Upper lobe of left lung (tissue), 4 donors: Measurements from ENCODE around the gene RPL35A.

Experiments
- EP300 ChIP-seq, 4 donors: sonication (generic); formaldehyde crosslinking; IDR thresholded peaks; one replicate each; pipeline ENCODE4 v1.5.1; 2017; ENCODE audit warnings: antibody characterized with exemption in 4 of 4, control low read depth in 2 of 4
- TF ChIP-seq, protein P1 (sequence below), 6 experiments: fragments of 450-650 bp in 4 of 6; fragments of 200-600 bp in 2 of 6; sonication (generic) in 2 of 6; IDR thresholded peaks; one replicate each; pipeline ENCODE4 v1.5.1; 2016 to 2019; ENCODE audit warnings: antibody characterized with exemption in 6 of 6

DNA sequence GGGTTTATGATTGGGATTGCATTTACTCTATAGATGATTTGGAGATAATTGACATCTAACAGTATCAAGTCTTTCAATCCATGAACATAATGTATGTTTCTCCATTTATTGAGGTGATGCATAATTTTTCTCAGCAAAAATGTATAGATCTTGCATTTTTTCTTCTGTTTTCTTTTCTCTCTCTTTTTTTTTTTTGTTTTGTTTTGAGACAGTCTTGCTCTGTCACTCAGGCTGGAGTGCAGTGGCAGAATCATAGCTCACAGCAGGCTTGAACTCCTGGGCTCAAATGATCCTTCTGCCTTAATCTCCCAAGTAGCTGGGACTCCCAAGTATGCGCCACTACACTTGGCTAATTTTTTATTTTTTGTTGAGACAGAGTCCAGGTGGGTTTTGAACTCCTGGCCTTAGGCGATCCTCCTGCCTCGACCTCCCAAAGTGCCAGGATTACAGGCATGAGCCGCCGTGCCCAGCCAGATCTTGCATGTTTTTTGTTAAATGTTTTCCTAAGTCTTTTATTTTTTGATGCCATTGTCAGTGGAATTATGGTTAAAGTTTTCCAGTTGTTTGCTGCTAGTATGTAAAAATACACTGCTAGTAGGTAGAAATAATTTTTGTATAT, 13.1 kb downstream of the RPL35A start:
- TF ChIP-seq, protein P1, sequence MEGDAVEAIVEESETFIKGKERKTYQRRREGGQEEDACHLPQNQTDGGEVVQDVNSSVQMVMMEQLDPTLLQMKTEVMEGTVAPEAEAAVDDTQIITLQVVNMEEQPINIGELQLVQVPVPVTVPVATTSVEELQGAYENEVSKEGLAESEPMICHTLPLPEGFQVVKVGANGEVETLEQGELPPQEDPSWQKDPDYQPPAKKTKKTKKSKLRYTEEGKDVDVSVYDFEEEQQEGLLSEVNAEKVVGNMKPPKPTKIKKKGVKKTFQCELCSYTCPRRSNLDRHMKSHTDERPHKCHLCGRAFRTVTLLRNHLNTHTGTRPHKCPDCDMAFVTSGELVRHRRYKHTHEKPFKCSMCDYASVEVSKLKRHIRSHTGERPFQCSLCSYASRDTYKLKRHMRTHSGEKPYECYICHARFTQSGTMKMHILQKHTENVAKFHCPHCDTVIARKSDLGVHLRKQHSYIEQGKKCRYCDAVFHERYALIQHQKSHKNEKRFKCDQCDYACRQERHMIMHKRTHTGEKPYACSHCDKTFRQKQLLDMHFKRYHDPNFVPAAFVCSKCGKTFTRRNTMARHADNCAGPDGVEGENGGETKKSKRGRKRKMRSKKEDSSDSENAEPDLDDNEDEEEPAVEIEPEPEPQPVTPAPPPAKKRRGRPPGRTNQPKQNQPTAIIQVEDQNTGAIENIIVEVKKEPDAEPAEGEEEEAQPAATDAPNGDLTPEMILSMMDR (IDR thresholded peaks at IDR 0.05) = no peak
- no peak for TF ChIP-seq EP300 (IDR thresholded peaks at IDR 0.05)
